B cell (primary cell): ENCODE results near the gene KCNK17. TPM values are rescaled to one million over a fixed set of nuclear protein-coding genes. Genes with fewer than 3 reads are reported as not detected.

Experiments
- ATAC-seq: fragments of 200-7000 bp; cut with Tn5 transposase; one replicate; pipeline ENCODE4 v1.10.0; 2021; ENCODE audit warnings: low read depth, mild to moderate bottlenecking, moderate number of reproducible peaks, moderate library complexity
- CTCF ChIA-PET: fragments of 350-600 bp; sonication (Branson Sonifier 250); formaldehyde crosslinking; loops from one replicate; lab custom pipeline; 2021; ENCODE audit warnings: antibody characterized with exemption, inconsistent platforms; lab: Charles Lee
- POLR2A ChIA-PET: fragments of 350-600 bp; sonication (Branson Sonifier 250); formaldehyde crosslinking; loops from one replicate; lab custom pipeline; 2021; ENCODE audit warnings: antibody characterized with exemption; lab: Charles Lee
- DNase-seq: peaks from one replicate; pipeline ENCODE4 v3.0.0; 2013
- H2AFZ ChIP-seq: 2 replicates; pipeline ENCODE4 v1.6.1; 2012; ENCODE audit warnings: mild to moderate bottlenecking, low read depth, low read length; ENCODE audit not compliant: insufficient read depth, poor library complexity, severe bottlenecking
- H3K27ac ChIP-seq, 2 donors: 1 replicate in 1 of 2; 2 replicates in 1 of 2; pipeline ENCODE4 v1.5.1; 2012 to 2013; ENCODE audit warnings: low read length in 2 of 2, mild to moderate bottlenecking in 2 of 2, moderate library complexity in 1 of 2
- H3K27me3 ChIP-seq, 4 experiments: fragments of 200-600 bp in 1 of 4; sonication (generic) in 1 of 4; replicated peaks in 1 of 4; 1 replicate in 2 of 4; 2 replicates in 2 of 4; pipeline versions ENCODE4 v1.6.1 to v1.7.0; 2013 to 2016; ENCODE audit warnings: low read length in 3 of 4, mild to moderate bottlenecking in 2 of 4, mixed read lengths in 1 of 4, moderate library complexity in 1 of 4; ENCODE audit not compliant: insufficient read depth in 4 of 4, control insufficient read depth in 3 of 4; ENCODE audit errors: control extremely low read depth in 1 of 4
- H3K36me3 ChIP-seq, 2 experiments: replicated peaks in 1 of 2; 1 replicate in 1 of 2; 2 replicates in 1 of 2; pipeline versions ENCODE4 v1.6.1 to v1.7.1; 2013; ENCODE audit warnings: low read length in 1 of 2; ENCODE audit not compliant: insufficient read depth in 2 of 2, control insufficient read depth in 1 of 2; ENCODE audit errors: control extremely low read depth in 1 of 2, extremely low read depth in 1 of 2
- H3K4me1 ChIP-seq, 2 donors: fragments of 200-600 bp in 1 of 2; sonication (generic) in 1 of 2; 1 replicate in 1 of 2; 2 replicates in 1 of 2; pipeline versions ENCODE4 v1.5.1 to v1.6.1; 2013 to 2017; ENCODE audit warnings: low read length in 2 of 2; ENCODE audit not compliant: control insufficient read depth in 2 of 2, insufficient read depth in 2 of 2
- H3K4me2 ChIP-seq: replicated peaks from 2 replicates; pipeline ENCODE3; 2012; ENCODE audit warnings: mild to moderate bottlenecking, low read depth, low read length; ENCODE audit not compliant: poor library complexity, severe bottlenecking
- H3K4me3 ChIP-seq, 5 experiments: fragments of 200-600 bp in 1 of 5; sonication (generic) in 1 of 5; 1 replicate in 3 of 5; 2 replicates in 2 of 5; pipeline versions ENCODE4 v1.5.1 to v1.7.0; 2011 to 2016; ENCODE audit warnings: low read length in 4 of 5, mild to moderate bottlenecking in 4 of 5, low read depth in 2 of 5, control low read depth in 1 of 5, moderate library complexity in 1 of 5; ENCODE audit not compliant: insufficient read depth in 1 of 5; ENCODE audit errors: control extremely low read depth in 1 of 5, extremely low read depth in 1 of 5
- H3K79me2 ChIP-seq: fragments of 200-600 bp; sonication (generic); one replicate; pipeline ENCODE4 v1.6.0; 2016; ENCODE audit warnings: low read length; ENCODE audit not compliant: control insufficient read depth, insufficient read depth
- H3K9ac ChIP-seq: fragments of 200-600 bp; sonication (generic); 2 replicates; pipeline ENCODE4 v1.6.1; 2017; ENCODE audit warnings: mild to moderate bottlenecking, low read length, moderate library complexity
- H3K9me3 ChIP-seq, 3 donors: one replicate each; pipeline versions ENCODE4 v1.6.1 to v1.7.1; 2013; ENCODE audit warnings: low read length in 2 of 3; ENCODE audit not compliant: control insufficient read depth in 2 of 3, insufficient read depth in 1 of 3; ENCODE audit errors: control extremely low read depth in 1 of 3
- H4K20me1 ChIP-seq: 2 replicates; pipeline ENCODE4 v1.6.0; 2012; ENCODE audit warnings: mild to moderate bottlenecking, low read length; ENCODE audit not compliant: insufficient read depth, control insufficient read depth, poor library complexity, severe bottlenecking
- H3K27ac Mint-ChIP-seq: one replicate; pipeline ENCODE4 v1.8.0; 2021; ENCODE audit warnings: mixed read lengths
- H3K27me3 Mint-ChIP-seq: one replicate; pipeline ENCODE4 v1.8.0; 2021; ENCODE audit warnings: mixed read lengths
- H3K4me1 Mint-ChIP-seq: one replicate; pipeline ENCODE4 v1.8.0; 2021; ENCODE audit warnings: mixed read lengths
- H3K4me3 Mint-ChIP-seq: one replicate; pipeline ENCODE4 v1.8.0; 2021; ENCODE audit warnings: mixed read lengths
- H3K9me3 Mint-ChIP-seq: one replicate; pipeline ENCODE4 v1.8.0; 2022; ENCODE audit warnings: mixed read lengths; ENCODE audit not compliant: insufficient read depth
- CTCF ChIP-seq: fragments of 200-600 bp; IDR thresholded peaks from one replicate; pipeline ENCODE4 v1.8.0; 2022; ENCODE audit warnings: antibody characterized with exemption, mild to moderate bottlenecking
- EZH2 ChIP-seq: IDR thresholded peaks from 2 replicates; pipeline ENCODE4 v1.6.1; 2012; ENCODE audit warnings: borderline replicate concordance, low read depth, mild to moderate bottlenecking, moderate library complexity, low read length; ENCODE audit not compliant: insufficient read depth, poor library complexity, severe bottlenecking
- WGBS: methylation state at CpG from one replicate; pipeline ENCODE4 v1.1.5; 2013; ENCODE audit warnings: missing lambda C conversion rate; ENCODE audit not compliant: insufficient coverage; 5-methylcytosine and 5-hydroxymethylcytosine counted together
- intact Hi-C: fragments of 100-400 bp; cut with micrococcal nuclease; formaldehyde crosslinking; loops from one replicate; pipeline ENCODE4 v1.10.0; 2022
- polyA plus RNA-seq: library from polyadenylated mRNA; depleted of rRNA; stranded (reverse); fragments of >200 nt; gene quantifications from 2 replicates; pipeline ENCODE4 v1.2.3, GENCODE V29; 2012
- total RNA-seq, 2 donors: library from RNA; stranded (reverse); fragments of 120-200 nt in 1 of 2; gene quantifications; 1 replicate in 1 of 2; 2 replicates in 1 of 2; pipeline versions ENCODE4 v1.2.3 to v1.2.4, GENCODE V29; 2013 to 2022

KCNK17 gene
- total and polyA plus RNA-seq, 2 donors (not counting 1 experiment from before 2014, with no cell fraction given) = not detected

DNA sequence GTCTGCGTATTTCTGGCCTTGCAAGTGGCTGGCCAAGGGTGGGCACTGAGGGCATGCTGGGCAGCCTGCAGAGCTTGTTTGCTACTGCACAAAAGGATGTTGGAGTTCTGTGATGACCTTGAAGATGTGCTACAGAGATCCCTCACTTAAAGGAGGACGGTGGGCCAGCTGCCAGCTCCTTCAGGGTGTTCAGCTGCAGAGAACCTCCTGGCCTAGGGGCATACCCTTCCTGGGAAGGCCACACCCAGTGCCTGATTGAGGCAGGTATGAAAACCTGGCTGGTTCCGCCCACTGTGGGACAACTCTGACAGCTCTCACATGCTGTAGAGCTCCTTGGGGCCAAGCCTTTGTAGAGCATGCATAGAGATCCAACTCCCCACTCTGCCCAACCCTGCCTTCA lies 3.0 kb upstream of the KCNK17 start:
- ChIA-PET POLR2A (no interaction called here), CTCF (no interaction called here)
- DNase-seq = no peak
- peaks cover 24% of the 10 kb centered on the region for H3K27me3 Mint-ChIP-seq
- H3K4me3 ChIP-seq = no peak overlapping the region
- H2AFZ ChIP-seq = no peak overlapping the region
- intact Hi-C loops = no loop called here
- WGBS = 89% methylated on average over 3 of the region's 3 CpGs
- H3K9ac ChIP-seq = no peak overlapping the region
- H3K27ac ChIP-seq = no peak overlapping the region
- H3K27me3 ChIP-seq = peaks cover 0 to 35% (median 14%) of the 10 kb centered on the region in 4 experiments
- H3K4me1 Mint-ChIP-seq = peaks cover 22% of the 10 kb centered on the region
- H3K9me3 ChIP-seq = peaks cover 0 to 9% (median 0%) of the 10 kb centered on the region in 3 donors
- H3K4me1 ChIP-seq = peaks cover 23 to 34% of the 10 kb centered on the region in 2 donors
- no peaks in the 10 kb centered on the region for H4K20me1 ChIP-seq
- ATAC-seq = no peak
- no peaks in the 10 kb centered on the region for H3K79me2 ChIP-seq
- no peak overlapping the region for H3K27ac Mint-ChIP-seq
- H3K4me2 ChIP-seq = no peak overlapping the region
- TF ChIP-seq CTCF = no peak
- no peak for TF ChIP-seq EZH2
- no peaks in the 10 kb centered on the region for H3K9me3 Mint-ChIP-seq
- no peaks in the 10 kb centered on the region for H3K36me3 ChIP-seq
- no peak overlapping the region for H3K4me3 Mint-ChIP-seq

DNA sequence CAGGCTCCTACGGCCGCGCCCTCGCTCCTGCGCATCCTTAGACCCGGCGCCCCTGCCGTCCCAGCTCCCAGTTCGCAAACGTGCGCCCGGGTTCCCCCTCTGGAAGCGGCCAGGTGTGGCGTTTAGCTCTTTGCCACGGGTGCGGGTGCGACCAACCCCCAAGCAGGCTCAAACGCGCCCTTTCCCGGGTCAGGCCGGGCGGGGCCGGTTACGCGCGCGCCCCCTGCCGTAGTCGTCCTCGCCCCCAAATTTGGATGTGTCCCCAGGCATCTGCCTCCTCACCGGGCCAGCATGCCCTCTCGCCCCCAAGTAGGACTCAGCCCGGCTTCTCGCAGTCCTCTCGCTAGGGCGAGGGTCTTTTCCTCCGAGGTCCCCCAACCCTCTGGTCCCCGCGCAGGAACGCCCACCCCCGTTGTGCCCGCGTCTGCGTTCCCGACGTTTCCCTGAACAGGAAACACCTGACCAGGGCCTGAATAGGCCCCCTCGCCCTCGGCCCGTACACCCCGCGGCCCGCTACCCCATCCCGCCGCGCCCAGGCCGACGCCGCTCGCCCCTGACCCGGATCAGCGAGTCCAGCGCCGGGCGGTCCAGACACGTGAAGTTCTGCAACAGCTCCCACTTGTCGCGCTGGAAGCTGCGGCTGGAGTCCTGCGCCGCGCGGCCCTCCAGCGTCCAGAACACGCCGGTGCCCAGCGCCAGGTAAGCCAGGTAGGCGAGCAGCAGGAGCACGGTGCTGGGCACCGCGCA lies 520 bp downstream of the KCNK17 start:
- H3K27ac Mint-ChIP-seq = no peak overlapping the region
- POLR2A ChIA-PET = no interaction called here
- no peak for ATAC-seq

More for the DNA sequence above, 520 bp downstream of the KCNK17 start:
- no peaks in the 10 kb centered on the region for H3K36me3 ChIP-seq
- no peak for DNase-seq
- H4K20me1 ChIP-seq = no peaks in the 10 kb centered on the region
- H3K27ac ChIP-seq = no peak overlapping the region
- Mint-ChIP-seq H3K4me3 (peak overlapping the region; percentile 37), H3K9me3 (no peaks in the 10 kb centered on the region), H3K4me1 (peaks cover 24% of the 10 kb centered on the region), H3K27me3 (peaks cover 43% of the 10 kb centered on the region)
- peaks cover 21 to 23% of the 10 kb centered on the region in 2 donors for H3K4me1 ChIP-seq
- intact Hi-C loops = no loop called here
- H3K9ac ChIP-seq = no peak overlapping the region
- TF ChIP-seq EZH2 = no peak
- no peak for TF ChIP-seq CTCF
- H3K4me2 ChIP-seq = peak overlapping the region; percentile 72
- peaks cover 0 to 9% (median 0%) of the 10 kb centered on the region in 3 donors for H3K9me3 ChIP-seq
- CTCF ChIA-PET = no interaction called here
- H3K4me3 ChIP-seq = peak overlapping the region in 2 of 5 experiments; percentile 9 to 25
- peak overlapping the region; percentile 40 for H2AFZ ChIP-seq
- H3K79me2 ChIP-seq = no peaks in the 10 kb centered on the region
- H3K27me3 ChIP-seq = peaks cover 0 to 49% (median 23%) of the 10 kb centered on the region in 4 experiments
- WGBS = 2% methylated on average over 80 of the region's 80 CpGs
